GM19240 (cell line): ENCODE data around the gene DNAL1.
A peak's percentile ranks its signal among the peaks of the same experiment; 100 is the strongest.
"Not testable (repeated sequence)": the region's sequence is repeated elsewhere in the genome, so short reads cannot be mapped to it uniquely, and the experiment has no call there.

Source experiments
- DNase-seq: peaks from one replicate; pipeline ENCODE4 v3.0.0; 2011; ENCODE audit warnings: low spot score; ENCODE audit not compliant: insufficient read length

DNAL1 gene, protein sequence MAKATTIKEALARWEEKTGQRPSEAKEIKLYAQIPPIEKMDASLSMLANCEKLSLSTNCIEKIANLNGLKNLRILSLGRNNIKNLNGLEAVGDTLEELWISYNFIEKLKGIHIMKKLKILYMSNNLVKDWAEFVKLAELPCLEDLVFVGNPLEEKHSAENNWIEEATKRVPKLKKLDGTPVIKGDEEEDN

DNA sequence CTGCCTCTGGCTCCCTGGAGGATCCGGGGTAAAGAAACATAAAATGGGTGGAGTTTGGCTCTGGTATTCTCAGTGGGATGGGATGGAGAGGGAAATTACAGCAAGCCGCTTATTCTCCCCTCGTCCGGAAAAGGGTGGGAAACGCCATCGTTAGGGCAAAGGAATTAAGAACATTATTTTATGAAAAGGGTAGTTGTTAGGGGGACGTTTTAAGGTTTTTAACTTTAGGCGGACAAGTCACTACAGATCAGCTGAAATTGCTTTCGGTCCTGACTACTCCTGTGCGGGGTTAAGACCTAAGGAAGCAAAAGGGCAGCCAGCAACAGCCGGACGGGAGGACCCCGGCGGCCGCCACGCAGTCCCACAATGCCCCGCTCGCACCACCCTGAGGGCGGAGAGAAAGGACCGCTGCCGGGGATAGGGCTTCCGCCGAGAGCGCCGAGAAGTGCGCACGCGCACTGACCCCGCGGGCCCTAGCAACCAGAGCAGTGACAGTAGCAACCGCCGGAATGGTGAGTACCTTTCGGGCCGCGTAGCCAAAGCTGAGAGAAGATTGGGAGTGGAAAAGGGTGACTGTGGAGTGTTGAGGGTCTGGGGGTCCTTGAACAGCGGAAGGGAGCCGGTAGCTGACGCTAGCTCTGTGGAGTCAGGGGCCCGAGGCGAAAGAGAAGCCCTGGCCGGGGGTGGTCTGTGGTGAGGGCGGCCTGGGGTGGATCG is at the start of gene DNAL1:
Gene DNAL1, plus strand, starts transcription at position 456 of the 717 bp plus-strand sequence. Its CDS starts 54 bp downstream, at position 510.
- peak; percentile 94 for DNase-seq

DNA sequence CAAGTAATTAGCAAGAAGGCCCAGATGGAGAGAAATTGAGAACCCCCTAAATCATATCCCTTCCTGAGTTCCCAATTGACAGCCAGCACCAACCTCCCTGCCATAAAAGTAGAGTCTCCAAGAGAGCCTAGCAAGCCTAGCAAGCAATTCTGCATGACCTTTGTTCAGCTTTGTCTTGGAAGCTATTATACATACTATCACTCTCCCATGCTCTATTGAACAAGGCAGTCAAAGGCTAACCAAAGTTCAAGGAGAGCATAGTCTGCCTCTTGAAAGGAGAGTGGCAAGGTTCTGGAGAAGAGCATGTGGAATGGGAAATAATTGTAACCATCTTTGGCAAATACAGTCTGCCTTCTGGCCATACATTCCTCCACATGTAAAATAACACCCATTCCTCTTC is 45.3 kb upstream of the DNAL1 start:
- DNase-seq, result no peak

DNA sequence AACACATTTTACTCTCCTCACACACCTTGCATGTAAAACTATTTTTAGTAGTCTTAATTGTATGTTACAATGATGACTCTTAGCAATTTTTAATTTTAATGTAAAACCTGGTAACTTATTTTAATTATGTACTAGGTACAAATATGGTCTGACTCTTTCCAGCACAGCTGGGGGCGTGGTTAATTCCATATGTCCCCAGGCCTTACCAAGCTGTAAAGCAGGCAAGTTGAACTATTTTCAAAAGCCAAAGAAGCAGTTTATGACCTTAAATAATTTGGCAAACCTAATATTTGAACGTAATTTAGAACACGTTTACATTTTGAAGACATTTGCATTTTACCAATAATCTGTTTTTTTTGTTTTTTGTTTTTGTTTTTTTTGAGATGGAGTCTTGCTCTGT is 41.8 kb upstream of the DNAL1 start:
- no peak for DNase-seq

DNA sequence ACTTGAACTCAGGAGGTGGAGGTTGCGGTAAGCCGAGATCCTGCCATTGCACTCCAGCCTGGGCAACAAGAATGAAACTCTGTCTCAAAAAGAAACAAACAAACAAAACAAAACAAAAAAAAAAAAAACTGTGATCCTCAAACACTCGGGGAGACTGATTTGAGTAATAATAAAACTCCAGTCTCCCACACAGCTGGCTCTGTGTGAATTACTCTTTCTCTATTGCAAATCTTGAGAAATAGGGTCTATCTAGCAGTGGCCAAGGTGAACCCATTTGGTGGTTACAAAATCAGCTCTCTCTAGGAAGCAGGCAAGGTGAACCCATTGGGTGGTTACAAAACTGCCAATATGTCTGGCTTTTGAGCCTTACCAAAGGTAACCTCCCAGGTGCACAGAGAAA is 38.5 kb upstream of the DNAL1 start:
- DNase-seq, result no peak

DNA sequence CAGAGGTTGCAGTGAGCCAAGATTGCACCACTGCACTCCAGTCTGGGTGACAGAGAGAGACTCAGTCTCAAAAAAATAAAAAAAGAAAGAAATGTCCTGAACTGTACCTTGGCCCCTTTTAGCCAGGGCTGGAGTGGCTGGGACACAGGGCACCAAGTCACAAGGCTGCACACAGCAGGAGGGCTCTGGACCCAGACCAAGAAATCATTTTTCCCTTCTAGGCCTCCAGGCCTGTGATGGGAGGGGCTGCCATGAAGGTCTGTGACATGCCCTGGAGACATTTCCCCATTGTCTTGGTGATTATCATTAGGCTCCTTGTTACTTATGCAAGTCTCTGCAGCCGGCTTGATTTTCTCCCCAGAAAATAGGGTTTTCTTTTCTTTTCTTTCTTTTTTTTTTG is 37.5 kb upstream of the DNAL1 start:
- DNase-seq, result no peak

DNA sequence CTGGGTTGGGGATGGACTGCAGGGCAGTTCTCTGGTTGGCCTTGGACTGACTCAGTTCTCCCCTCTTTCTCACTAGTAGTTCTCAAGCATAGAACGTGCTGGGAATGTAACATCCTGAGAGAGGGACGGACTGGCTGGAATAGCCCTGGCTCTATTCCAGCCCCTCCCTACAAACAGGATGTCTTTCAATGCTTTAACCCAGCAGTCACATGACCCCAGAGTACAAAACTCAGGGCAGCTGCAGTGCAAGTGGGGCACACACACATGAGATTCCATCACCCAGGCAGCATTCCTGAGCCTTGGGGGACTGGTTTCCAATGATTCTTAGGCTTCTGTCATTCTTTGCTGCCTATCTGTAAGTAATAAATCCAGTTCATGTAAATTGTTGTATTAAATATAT is 34.1 kb upstream of the DNAL1 start:
- no peak for DNase-seq

DNA sequence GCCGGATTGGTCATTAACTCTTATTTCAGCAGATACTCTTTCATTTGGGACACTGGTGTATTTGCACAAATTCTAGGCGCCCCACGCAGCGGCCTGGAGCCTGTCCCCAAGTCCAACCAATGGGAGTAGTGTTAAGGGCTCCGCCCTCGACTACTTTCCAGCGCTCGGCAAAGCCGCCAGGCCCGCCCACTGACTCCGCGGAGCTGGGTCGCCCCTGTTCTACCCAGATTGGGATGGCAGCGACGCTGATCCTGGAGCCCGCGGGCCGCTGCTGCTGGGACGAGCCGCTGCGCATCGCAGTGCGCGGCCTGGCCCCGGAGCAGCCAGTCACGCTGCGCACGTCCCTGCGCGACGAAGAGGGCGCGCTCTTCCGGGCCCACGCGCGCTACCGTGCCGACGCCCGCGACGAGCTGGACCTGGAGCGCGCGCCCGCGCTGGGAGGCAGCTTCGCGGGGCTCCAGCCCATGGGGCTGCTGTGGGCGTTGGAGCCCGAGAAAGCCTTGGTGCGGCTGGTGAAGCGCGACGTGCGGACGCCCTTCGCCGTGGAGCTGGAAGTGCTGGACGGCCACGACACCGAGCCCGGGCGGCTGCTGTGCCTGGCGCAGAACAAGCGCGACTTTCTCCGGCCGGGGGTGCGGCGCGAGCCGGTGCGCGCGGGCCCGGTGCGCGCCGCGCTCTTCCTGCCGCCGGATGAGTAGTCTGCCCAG is 32.3 kb upstream of the DNAL1 start, which contains the start of gene ACOT6:
Gene ACOT6, plus strand, starts transcription at position 179 of the 707 bp plus-strand sequence. Its CDS starts 55 bp downstream, at position 234.
- DNase-seq, result peak; percentile 36

DNA sequence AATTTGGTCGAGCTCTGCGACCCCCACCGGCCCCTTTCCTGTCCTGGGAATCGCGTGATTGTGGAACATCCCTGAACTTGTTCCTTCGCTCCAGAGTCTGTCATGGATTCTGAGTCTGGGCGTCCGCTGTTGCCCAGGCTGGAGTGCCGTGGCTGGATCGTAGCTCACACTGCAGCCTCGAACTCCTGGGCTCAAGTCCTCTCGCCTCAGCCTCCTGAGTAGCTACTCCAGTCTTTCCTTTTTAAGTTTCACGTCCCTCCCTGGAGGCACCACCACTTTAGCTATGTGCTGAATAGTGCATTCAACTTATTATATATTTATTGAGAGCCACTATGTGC is 31.8 kb upstream of the DNAL1 start:
- DNase-seq, result no peak

DNA sequence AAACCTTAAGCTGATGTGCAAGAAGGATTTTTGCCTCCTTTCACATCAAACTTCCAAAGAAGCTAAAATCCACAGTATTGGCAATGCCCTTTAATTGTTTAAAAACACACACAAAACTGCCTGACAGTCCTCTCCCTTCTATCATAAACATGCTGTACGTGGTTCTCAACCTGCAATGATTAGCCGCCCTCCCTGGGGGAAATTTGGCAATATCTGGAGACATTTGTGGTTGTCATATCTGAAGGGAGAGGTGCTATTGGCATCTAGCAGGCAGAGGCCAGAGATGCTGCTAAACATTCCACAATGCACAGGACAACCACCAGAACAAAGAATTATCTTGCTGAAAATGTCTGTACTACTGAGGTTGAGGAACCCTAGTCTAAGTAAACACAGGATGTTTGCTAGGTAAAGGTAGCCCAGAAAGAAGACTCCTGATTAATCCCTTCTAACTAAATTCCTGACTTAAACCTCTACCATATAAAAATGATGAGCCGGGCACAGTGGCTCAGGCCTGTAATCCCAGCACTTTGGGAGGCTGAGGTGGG is 31.3 kb upstream of the DNAL1 start:
- no peak for DNase-seq

DNA sequence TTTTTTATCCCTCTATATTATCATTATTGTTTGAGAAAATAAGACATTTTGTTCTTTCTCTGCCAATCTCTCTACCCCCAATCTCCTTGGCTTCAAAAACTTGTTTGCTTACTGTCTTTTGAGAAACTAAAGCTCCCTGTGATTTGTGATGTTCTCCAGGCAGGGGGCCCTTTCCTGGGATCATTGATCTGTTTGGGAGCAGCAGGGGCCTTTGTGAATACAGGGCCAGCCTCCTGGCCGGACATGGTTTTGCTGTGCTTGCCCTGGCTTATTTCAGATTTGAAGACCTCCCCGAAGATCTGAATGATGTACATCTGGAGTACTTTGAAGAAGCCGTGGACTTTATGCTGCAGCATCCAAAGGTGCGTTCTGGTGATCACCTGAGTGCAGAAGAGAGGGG is 28.0 kb upstream of the DNAL1 start:
- no peak for DNase-seq

DNA sequence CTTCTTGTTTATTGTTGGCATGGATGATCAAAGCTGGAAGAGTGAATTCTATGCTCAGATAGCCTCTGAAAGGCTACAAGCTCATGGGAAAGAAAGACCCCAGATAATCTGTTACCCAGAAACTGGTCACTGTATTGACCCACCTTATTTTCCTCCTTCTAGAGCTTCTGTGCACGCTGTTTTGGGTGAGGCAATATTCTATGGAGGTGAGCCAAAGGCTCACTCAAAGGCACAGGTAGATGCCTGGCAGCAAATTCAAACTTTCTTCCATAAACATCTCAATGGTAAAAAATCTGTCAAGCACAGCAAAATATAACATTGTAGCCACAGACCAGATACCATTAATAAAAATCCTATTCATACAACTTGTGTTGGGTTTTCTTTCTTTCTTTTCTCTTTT is 25.3 kb upstream of the DNAL1 start:
- no peak for DNase-seq

DNA sequence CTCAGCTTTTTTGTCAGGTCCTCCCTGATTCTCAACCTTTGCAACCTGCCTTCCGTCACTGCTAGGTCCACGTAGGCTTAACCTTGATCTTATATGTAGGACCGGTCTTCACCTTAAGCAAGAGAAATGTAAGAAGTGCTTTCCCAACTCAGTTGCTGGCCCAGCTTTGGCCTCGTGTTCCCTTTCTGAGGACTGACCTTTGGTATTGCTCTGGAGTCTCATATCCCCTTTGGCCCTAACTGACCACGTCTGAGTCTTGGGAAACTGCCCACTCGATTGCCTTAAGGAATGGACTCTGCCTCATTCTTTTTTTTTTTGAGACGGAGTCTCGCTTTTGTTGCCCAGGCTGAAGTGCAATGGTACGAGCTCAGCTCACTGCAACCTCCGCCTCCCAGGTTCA is 24.5 kb upstream of the DNAL1 start:
- no peak for DNase-seq

DNA sequence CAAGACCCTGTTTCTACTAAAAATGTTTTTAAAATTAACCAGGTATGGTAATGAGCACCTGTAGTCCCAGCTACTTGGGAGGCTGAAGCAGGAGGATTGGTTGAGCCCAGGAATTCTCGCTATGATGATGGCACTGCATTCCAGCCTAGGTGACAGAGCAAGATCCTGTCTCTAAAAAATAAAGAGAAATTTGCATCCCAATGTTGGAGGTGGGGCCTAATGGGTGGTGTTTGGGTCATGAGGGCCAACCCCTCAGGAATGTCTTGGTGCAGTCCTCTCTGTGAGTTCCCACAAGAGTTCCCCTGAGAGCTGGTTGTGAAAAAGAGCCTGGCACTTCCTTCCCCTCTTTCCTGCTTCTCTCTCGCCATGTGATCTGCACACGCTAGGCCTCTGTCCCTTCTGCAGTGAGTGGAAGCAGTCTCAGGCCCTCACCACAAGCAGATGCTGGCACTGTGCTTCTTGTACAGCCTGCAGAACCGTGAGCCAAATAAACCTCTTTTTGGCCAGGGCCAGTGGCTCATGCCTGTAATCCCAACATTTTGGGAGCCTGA is 21.2 kb upstream of the DNAL1 start:
- DNase-seq, result no peak

DNA sequence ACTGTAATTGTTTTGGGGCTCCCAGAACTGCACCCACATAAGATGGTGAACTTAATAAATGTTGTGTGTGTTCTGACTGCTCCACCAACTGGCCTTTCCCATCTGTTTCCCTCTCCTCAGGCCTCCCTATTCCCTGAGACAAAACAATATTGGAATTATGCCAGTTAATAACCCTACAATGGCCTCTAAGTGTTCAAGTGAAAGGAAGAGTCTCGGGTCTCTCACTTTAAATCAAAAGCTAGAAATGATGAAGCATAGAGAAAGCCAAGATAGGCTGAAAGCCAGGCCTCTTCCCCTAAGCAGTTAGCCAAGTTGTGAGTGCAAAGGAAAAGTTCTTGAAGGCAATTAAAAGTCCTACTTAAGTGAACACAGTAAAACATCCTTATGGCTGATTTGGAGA is 19.1 kb upstream of the DNAL1 start:
- no peak for DNase-seq

DNA sequence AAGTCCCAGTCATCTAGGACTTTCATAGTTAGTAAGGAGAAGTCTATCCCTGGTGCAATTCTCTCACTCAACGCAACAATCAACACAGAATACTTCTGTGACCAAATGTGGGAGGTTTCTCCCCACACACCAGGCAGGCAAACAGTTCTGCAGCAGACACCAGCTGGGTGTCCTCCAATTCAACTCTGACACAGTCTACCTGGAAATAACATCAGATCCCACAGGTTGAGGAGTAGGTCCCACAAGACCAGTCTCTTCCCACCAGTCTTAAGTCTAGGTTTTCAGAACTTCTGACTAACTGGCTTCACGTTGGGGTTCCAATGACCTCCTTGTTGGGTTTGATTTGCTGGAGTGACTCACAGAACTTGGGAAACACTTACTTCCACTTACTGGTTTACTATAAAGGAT is 17.6 kb upstream of the DNAL1 start:
- DNase-seq, result no peak

DNA sequence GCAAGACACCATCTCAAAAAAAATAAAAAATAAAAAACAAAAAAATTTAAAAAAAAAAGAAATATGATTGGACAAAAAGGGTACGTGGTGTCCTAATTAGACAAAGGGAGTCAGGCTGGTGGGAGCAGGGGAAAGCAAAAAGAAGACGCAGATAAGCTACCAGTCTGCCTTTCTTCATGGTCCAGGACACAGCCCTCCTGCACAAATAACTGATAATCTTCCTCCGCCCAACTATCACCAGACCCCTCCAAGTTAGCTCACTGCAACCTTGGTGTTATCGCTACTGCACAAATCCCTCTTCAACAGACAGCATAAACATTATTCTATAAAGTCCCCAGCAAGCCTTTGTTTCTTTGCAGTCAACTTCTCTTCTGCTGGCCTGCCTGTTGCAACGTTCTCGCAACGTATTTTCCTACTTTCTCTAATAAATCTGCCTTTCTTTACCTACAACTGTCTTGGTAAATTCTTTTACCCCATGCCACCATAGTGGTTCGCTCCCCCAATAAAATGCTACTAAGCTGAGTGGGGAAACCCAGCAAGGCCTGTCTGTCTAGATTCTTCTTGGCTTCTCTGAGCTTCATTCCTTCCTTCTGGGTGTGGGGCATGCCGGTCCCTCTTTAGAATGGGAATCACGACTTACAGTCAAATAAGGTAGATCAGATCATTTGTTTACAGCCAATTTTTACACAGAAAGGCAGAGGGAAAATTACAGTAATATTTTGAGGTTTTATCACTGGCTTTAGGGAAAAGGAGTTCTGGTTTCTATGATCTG is 14.6 kb upstream of the DNAL1 start:
- no peak for DNase-seq

DNA sequence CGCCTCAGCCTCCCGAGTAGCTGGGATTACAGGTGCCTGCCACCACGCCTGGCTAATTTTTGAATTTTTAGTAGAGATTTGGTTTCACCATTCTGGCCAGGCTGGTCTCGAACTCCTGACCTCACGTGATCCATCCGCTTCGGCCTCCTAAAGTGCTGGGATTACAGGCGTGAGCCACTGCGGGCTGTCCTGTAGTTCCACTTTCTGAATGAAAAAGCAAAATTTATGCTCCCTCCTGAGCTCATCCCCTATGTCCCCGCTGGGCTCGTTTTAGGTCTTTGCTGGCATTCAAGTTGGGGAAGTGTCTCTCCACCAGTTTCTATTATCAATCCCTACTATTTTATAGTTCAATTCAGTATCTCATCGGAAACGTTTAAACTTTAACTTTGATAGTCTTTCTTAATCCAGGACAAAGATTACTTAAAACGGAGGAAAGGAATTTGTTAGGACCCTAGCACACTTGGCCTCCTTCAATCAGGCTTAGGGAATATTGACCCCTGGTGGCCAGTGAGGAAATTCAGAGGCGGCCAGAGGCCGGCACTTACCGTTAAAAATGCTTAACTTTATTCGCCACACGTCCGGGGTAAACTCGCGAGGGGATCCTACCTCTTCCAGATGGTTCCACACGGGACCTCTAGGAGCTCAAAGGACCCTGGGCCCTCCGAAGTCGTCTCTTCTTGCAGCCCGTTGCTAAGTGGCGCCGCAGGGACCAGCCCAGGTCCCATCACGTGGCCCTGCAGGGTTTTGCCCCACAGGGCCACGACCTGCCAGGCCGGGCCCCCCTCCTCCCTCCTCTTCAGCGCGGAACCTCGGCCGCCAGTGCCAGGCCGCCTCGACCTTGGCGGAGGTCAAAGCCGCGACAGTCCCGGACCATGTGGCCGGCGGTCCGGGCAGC is 11.4 kb upstream of the DNAL1 start:
- DNase-seq, result no peak

DNA sequence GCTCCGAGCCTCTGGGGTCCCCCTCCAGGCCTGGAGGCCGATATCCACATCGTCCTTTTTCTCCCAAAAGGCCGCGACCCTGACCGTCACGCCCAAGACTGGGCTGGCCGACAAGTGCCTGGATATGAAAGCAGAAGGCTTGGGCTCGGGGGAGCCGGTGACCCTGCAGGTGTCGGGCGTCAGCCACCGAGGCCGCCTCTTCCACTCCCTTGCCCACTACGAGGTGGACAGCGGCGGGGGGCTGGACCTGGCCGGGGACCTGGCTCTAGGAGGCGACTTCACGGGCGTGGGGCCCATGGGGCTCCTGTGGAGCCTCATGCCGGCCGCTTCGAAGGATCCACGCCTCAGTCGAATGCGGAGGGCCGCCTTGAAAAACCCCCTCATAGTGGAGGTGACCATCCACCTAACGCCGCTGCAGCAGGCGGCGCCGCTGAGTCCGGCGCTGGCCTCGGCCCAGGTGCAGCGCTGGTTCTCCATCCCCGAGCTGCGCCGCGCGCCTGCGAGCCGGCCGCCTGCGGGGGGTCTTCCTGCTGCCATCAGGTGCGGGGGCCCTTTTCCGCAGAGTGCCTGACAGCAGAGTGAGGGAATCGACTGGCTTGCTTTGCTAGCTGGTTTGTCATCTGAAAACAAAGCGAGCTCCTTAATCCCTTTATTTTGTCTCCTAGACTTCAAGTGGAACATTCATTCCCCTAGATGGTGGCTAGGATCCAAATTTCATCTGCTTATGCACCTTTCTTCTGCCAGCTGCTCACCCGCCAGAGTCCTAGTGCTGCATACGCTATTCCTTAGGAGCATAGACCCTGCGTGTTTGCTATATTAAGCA is 10.6 kb upstream of the DNAL1 start:
- DNase-seq, result no peak

DNA sequence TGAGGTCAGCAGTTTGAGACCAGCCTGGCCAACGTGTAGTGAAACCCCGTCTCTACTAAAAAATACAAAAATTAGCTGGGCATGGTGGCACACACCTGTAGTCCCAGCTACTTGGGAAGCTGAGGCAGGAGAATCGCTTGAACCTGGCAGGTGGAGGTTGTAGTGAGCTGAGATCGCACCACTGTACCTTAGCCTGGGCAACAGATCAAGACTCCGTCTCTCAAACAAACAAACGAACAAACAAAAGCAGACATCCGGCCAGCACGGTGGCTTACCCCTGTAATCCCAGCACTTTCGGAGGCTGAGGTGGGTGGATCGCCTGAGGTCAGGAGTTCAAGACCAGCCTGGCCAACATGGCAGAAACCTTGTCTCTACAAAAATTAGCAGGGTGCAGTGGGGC is 8.4 kb upstream of the DNAL1 start:
- not testable (repeated sequence) for DNase-seq
